CD4-positive, alpha-beta T cell (primary cell): ENCODE data around the gene MMP21. TPM values are rescaled to one million over a fixed set of nuclear protein-coding genes. Genes with fewer than 3 reads are reported as not detected.
A peak's percentile ranks its signal among the peaks of the same experiment; 100 is the strongest.

ENCODE experiments used
- ATAC-seq: fragments of 200-7000 bp; cut with Tn5 transposase; one replicate; pipeline ENCODE4 v1.10.0; 2022; ENCODE audit warnings: mild to moderate bottlenecking; ENCODE audit not compliant: poor library complexity
- CTCF ChIA-PET: fragments of 350-600 bp; sonication (Branson Sonifier 250); formaldehyde crosslinking; loops from one replicate; lab custom pipeline; 2021; ENCODE audit warnings: antibody characterized with exemption, inconsistent platforms; lab: Charles Lee
- POLR2A ChIA-PET: fragments of 350-600 bp; sonication (Branson Sonifier 250); formaldehyde crosslinking; loops from one replicate; lab custom pipeline; 2021; ENCODE audit warnings: antibody characterized with exemption, inconsistent platforms; lab: Charles Lee
- DNase-seq, 14 experiments: peaks; one replicate each; pipeline ENCODE4 v3.0.0-alpha.2; 2013 to 2020; ENCODE audit warnings: mixed read lengths in 2 of 14
- H3K27ac ChIP-seq, 2 donors: one replicate each; pipeline versions ENCODE4 v1.5.1 to v1.7.0; 2013; ENCODE audit warnings: low read length in 2 of 2, low read depth in 1 of 2, mild to moderate bottlenecking in 1 of 2
- H3K27me3 ChIP-seq, 2 experiments: 1 replicate in 1 of 2; 2 replicates in 1 of 2; pipeline versions ENCODE4 v1.6.1 to v1.7.0; 2013; ENCODE audit warnings: low read length in 2 of 2, control low read depth in 1 of 2, mild to moderate bottlenecking in 1 of 2, moderate library complexity in 1 of 2; ENCODE audit not compliant: insufficient read depth in 2 of 2, control insufficient read depth in 1 of 2
- H3K36me3 ChIP-seq: one replicate; pipeline ENCODE4 v1.6.1; 2013; ENCODE audit warnings: low read length, control low read depth; ENCODE audit not compliant: insufficient read depth
- H3K4me1 ChIP-seq: one replicate; pipeline ENCODE4 v1.6.1; 2013; ENCODE audit warnings: low read length, control low read depth; ENCODE audit not compliant: insufficient read depth
- H3K4me3 ChIP-seq: one replicate; pipeline ENCODE4 v1.5.1; 2013; ENCODE audit warnings: mild to moderate bottlenecking, low read length, moderate library complexity
- H3K9me3 ChIP-seq, 2 experiments: 1 replicate in 1 of 2; 2 replicates in 1 of 2; pipeline versions ENCODE4 v1.6.1 to v1.7.0; 2013; ENCODE audit warnings: low read length in 2 of 2, mild to moderate bottlenecking in 2 of 2, control low read depth in 1 of 2, moderate library complexity in 1 of 2; ENCODE audit not compliant: control insufficient read depth in 1 of 2, insufficient read depth in 1 of 2
- H3K27ac Mint-ChIP-seq: one replicate; pipeline ENCODE4 v1.8.0; 2020; ENCODE audit warnings: mixed read lengths
- H3K27me3 Mint-ChIP-seq: one replicate; pipeline ENCODE4 v1.8.0; 2021; ENCODE audit warnings: mixed read lengths
- H3K36me3 Mint-ChIP-seq: one replicate; pipeline ENCODE4 v1.8.0; 2021; ENCODE audit warnings: low read depth, mixed read lengths
- H3K4me1 Mint-ChIP-seq: one replicate; pipeline ENCODE4 v1.8.0; 2021; ENCODE audit warnings: low read depth, mixed read lengths
- H3K4me3 Mint-ChIP-seq: one replicate; pipeline ENCODE4 v1.8.0; 2020; ENCODE audit warnings: mild to moderate bottlenecking, mixed read lengths
- H3K9me3 Mint-ChIP-seq: one replicate; pipeline ENCODE4 v1.8.0; 2020; ENCODE audit warnings: mixed read lengths
- intact Hi-C, 2 experiments: fragments of 100-400 bp; cut with DNase I in 1 of 2; cut with micrococcal nuclease in 1 of 2; formaldehyde crosslinking; loops; one replicate each; pipeline versions ENCODE4 v1.15.1 to v1.9.0; 2023 to 2025; cut with DNase I, micrococcal nuclease
- total RNA-seq, 174 experiments: library from RNA in 2 of 174; stranded (reverse) in 2 of 174; gene quantifications; one replicate each; pipeline ENCODE4 v1.2.3 and lab custom pipeline; 2021 to 2026
- TF ChIP-seq, protein P1 (sequence below): fragments of 200-600 bp; IDR thresholded peaks from one replicate; pipeline ENCODE4 v1.8.0; 2022; ENCODE audit warnings: antibody characterized with exemption, mild to moderate bottlenecking

MMP21 gene
- total RNA-seq, 2 experiments from 2014 or later, result 0.16 to 0.34 TPM

DNA sequence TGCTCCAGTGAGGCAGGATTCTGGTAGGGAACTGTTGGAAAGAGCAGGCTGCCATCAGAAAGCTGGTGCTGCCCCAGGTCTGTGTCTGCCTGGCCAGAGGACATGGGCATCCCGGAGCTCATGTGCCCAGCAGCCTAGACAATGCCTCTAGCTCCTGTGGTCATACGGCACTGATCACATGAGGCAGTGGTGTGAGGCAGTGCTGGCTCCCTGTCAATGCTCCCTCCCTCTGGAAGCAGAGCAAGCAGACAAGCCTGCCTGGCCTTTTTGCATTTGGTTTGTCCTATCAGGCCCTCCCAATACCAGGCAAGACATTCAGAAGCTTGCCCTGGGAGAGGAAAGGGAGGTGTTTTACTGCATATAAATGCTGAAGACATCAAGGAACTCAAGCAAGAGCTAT lies 19.5 kb upstream of the MMP21 start:
- no peaks in the 10 kb centered on the region for H3K27me3 ChIP-seq
- no peaks in the 10 kb centered on the region for H3K4me1 ChIP-seq
- intact Hi-C loops, result no loop called here
- Mint-ChIP-seq H3K4me1 (no peaks in the 10 kb centered on the region), H3K27ac (no peak overlapping the region), H3K4me3 (no peak overlapping the region), H3K27me3 (no peaks in the 10 kb centered on the region), H3K9me3 (no peaks in the 10 kb centered on the region), H3K36me3 (peaks cover 77% of the 10 kb centered on the region)
- CTCF ChIA-PET, result no interaction called here
- H3K36me3 ChIP-seq, result peaks cover 43% of the 10 kb centered on the region
- no peak for DNase-seq
- TF ChIP-seq, protein P1, sequence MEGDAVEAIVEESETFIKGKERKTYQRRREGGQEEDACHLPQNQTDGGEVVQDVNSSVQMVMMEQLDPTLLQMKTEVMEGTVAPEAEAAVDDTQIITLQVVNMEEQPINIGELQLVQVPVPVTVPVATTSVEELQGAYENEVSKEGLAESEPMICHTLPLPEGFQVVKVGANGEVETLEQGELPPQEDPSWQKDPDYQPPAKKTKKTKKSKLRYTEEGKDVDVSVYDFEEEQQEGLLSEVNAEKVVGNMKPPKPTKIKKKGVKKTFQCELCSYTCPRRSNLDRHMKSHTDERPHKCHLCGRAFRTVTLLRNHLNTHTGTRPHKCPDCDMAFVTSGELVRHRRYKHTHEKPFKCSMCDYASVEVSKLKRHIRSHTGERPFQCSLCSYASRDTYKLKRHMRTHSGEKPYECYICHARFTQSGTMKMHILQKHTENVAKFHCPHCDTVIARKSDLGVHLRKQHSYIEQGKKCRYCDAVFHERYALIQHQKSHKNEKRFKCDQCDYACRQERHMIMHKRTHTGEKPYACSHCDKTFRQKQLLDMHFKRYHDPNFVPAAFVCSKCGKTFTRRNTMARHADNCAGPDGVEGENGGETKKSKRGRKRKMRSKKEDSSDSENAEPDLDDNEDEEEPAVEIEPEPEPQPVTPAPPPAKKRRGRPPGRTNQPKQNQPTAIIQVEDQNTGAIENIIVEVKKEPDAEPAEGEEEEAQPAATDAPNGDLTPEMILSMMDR, result no peak
- no peaks in the 10 kb centered on the region for H3K9me3 ChIP-seq
- H3K4me3 ChIP-seq, result no peak overlapping the region
- no peak for ATAC-seq
- POLR2A ChIA-PET, result no interaction called here
- no peak overlapping the region for H3K27ac ChIP-seq

DNA sequence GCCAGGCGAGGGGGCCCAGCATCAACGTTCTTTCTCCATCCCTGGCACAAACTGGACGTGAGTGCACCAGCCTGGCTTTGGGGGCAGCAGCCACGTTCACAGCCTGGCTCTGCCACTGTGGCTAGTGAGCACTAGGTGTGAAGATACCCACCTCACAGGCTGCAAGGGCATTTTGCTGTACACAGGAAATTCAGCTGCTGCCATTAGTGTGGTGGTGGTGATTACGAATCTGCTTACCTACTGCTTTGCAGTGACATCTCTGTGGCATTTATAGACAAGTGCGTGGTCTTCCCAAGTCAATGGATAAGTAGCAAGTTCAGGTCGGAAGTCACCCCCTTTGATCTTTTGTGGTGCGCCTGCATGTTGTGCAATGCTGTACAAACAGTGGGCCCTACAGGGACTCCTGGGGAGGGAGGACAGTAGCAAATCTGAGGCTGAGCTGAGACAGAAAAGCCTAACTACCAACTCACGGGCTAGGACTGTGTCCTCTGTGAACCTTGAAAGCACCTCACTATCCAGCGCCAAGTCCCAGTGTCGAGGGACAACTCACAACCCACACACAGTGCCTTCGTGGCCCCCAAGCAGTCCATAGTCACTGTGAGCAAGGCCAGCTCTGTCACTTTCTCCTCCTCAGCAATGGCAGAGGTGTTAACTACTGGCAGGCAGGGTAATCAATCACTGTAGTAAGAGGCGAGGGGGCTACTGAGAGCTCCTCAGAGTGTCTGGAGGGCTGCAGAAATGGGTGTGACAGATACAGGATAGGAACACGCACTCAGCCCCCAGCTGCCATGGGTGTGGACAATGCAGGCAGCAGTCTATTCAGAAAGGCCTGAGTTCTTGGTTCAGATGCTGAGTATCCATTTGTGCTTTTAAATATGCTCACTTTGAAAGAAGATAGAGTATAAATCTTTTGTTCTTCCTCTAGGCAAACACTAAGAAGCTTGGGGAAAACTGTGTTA lies 17.0 kb upstream of the MMP21 start:
- ATAC-seq (no peak), DNase-seq (peak in 1 of 14 experiments; percentile 18)
- Mint-ChIP-seq H3K27me3 (no peaks in the 10 kb centered on the region), H3K36me3 (peaks cover 71% of the 10 kb centered on the region), H3K4me1 (peaks cover 12% of the 10 kb centered on the region), H3K27ac (no peak overlapping the region), H3K4me3 (no peak overlapping the region), H3K9me3 (no peaks in the 10 kb centered on the region)
- POLR2A ChIA-PET, result no interaction called here
- Histone ChIP-seq H3K9me3 (no peaks in the 10 kb centered on the region), H3K27me3 (no peaks in the 10 kb centered on the region), H3K4me1 (peaks cover 13% of the 10 kb centered on the region), H3K36me3 (peaks cover 35% of the 10 kb centered on the region), H3K27ac (no peak overlapping the region), H3K4me3 (no peak overlapping the region)
- CTCF ChIA-PET, result no interaction called here
- TF ChIP-seq, protein P1, result no peak
- intact Hi-C loops, result no loop called here

DNA sequence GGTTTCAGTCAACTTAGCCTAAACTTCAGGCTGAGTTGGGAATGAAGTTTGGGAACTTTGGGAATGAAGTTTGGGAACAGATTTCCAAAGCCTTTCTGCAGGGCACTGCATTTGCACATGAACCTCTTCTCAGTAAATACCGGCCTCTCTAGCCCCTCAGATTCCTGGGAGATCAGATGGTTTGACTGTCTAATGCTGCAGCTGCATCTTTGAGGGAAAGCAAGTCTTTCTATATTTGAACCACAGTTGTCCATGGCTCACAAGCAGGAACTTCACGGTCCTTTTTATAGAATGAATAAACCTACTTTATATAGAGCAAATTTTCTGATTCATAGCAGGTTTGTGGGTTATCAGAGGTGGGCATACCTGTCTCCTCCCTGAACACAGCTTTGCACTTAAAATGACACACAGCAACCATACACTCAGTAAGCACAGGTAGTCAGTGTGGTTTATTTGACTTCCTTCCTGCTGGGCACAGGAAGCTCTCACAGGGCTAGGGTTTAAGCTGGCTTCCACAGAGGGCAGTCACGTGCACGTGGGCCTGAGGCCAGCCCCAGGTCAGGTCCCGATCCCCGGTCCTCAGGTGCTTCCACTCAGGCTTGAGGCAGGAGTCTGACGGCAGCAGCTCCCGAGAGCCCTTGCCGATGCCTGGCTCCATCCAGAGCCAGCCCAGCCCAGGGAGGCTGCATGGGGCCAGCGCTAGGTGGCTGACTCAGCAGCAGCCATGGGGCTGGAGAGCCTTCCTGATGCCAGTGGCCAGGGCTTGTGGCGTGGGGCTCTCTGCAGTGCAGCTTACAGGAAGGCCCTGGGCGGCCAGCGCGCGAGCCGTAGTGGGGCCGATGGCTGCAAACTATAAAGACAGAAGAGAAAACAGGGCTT lies 12.8 kb upstream of the MMP21 start:
- CTCF ChIA-PET, result no interaction called here

More for the DNA sequence above, 12.8 kb upstream of the MMP21 start:
- H3K9me3 Mint-ChIP-seq, result no peaks in the 10 kb centered on the region
- H3K36me3 ChIP-seq, result peaks cover 11% of the 10 kb centered on the region
- no peaks in the 10 kb centered on the region for H3K27me3 Mint-ChIP-seq
- peaks cover 48% of the 10 kb centered on the region for H3K36me3 Mint-ChIP-seq
- POLR2A ChIA-PET, result interaction anchor here (0.6 to 1.5 kb wide), 2 partner anchors 35 to 69 kb away, joined by 3 to 6 read pairs; partner anchors contain the start of genes BCCIP, EDRF1 and UROS
- intact Hi-C loops, result no loop called here
- peak overlapping the region in 1 of 2 donors; percentile 2 for H3K27ac ChIP-seq
- no peaks in the 10 kb centered on the region for H3K9me3 ChIP-seq
- peaks cover 19% of the 10 kb centered on the region for H3K4me1 ChIP-seq
- DNase-seq (peak in 1 of 14 experiments; percentile 11), ATAC-seq (no peak)
- peaks cover 19% of the 10 kb centered on the region for H3K4me1 Mint-ChIP-seq
- TF ChIP-seq, protein P1, result no peak
- no peaks in the 10 kb centered on the region for H3K27me3 ChIP-seq
- no peak overlapping the region for H3K4me3 Mint-ChIP-seq
- H3K27ac Mint-ChIP-seq, result peak overlapping the region; percentile 44
- H3K4me3 ChIP-seq, result no peak overlapping the region
